HCT116 (cell line): ENCODE results near the gene MGME1. TPM values are rescaled to one million over a fixed set of nuclear protein-coding genes. Genes with fewer than 3 reads are reported as not detected.

Source experiments
- ATAC-seq: fragments of 200-7000 bp; cut with Tn5 transposase; 2 replicates; pipeline ENCODE4 v1.9.1; 2020; ENCODE audit warnings: mild to moderate bottlenecking, moderate library complexity
- BruUV-seq: library from RNA; stranded (reverse); fragments of 400-500 nt; replicated peaks from 2 replicates; lab custom pipeline; 2021; lab: Mats Ljungman, UMichigan
- CTCF ChIA-PET: fragments of 300-600 bp; sonication (Branson Sonifier 250); formaldehyde crosslinking; loops from one replicate; lab custom pipeline; 2021; ENCODE audit warnings: antibody characterized with exemption; lab: Charles Lee
- POLR2A ChIA-PET: fragments of 300-600, 350-600 bp; sonication (Branson Sonifier 250); formaldehyde crosslinking; loops from one replicate; lab custom pipeline; 2021; ENCODE audit warnings: antibody characterized with exemption; lab: Charles Lee
- RAD21 ChIA-PET, 2 experiments: fragments of 300-600 bp; sonication (Branson Sonifier 250); formaldehyde crosslinking; loops; one replicate each; lab custom pipeline; 2023; ENCODE audit warnings: low total read pairs in 2 of 2; ENCODE audit not compliant: uncharacterized antibody in 2 of 2, unreplicated experiment in 2 of 2, low non-redundant PET in 1 of 2; lab: Charles Lee
- DNase-seq: peaks from one replicate; pipeline ENCODE4 v3.0.0-alpha.2; 2010; ENCODE audit warnings: low read depth, low spot score
- H2AFZ ChIP-seq: fragments of 200-600 bp; shearing (Covaris generic), sonication (generic); 2 replicates; pipeline ENCODE4 v1.6.1; 2017; ENCODE audit warnings: low read depth, mixed run types, mixed read lengths, antibody characterized with exemption, low read length; ENCODE audit not compliant: poor library complexity, severe bottlenecking
- H3K27ac ChIP-seq: 2 replicates; pipeline ENCODE4 v1.5.1; 2012; ENCODE audit warnings: low read depth, low read length
- H3K27me3 ChIP-seq: fragments of 200-600 bp; sonication (generic); 2 replicates; pipeline ENCODE4 v1.6.1; 2016; ENCODE audit warnings: mixed run types, low read length, mixed read lengths; ENCODE audit not compliant: insufficient read depth
- H3K36me3 ChIP-seq, 2 experiments: fragments of 200-500 bp in 1 of 2; fragments of 200-600 bp in 1 of 2; sonication (Bioruptor generic) in 1 of 2; sonication (generic) in 1 of 2; 2 replicates each; pipeline versions ENCODE4 v1.5.1 to v1.6.1; 2014 to 2016; ENCODE audit warnings: low read length in 2 of 2, inconsistent platforms in 1 of 2, mixed read lengths in 1 of 2, mixed run types in 1 of 2; ENCODE audit not compliant: insufficient read depth in 2 of 2, control insufficient read depth in 1 of 2
- H3K4me1 ChIP-seq, 2 experiments: fragments of 200-600 bp in 1 of 2; sonication (generic) in 1 of 2; 2 replicates each; pipeline versions ENCODE4 v1.5.1 to v1.6.1; 2012 to 2017; ENCODE audit warnings: low read length in 2 of 2, inconsistent platforms in 1 of 2, mild to moderate bottlenecking in 1 of 2, mixed read lengths in 1 of 2, mixed run types in 1 of 2, moderate library complexity in 1 of 2; ENCODE audit not compliant: insufficient read depth in 2 of 2, control insufficient read depth in 1 of 2
- H3K4me2 ChIP-seq: fragments of 200-600 bp; sonication (generic); 2 replicates; pipeline ENCODE4 v1.6.1; 2017; ENCODE audit warnings: mixed run types, low read length, mixed read lengths
- H3K4me3 ChIP-seq, 2 experiments: fragments of 200-600 bp in 1 of 2; sonication (generic) in 1 of 2; replicated peaks in 1 of 2; 2 replicates each; pipeline ENCODE4 v1.5.1; 2011 to 2016; ENCODE audit warnings: low read length in 2 of 2, control low read depth in 1 of 2, low read depth in 1 of 2, mild to moderate bottlenecking in 1 of 2, mixed read lengths in 1 of 2, mixed run types in 1 of 2
- H3K79me2 ChIP-seq: fragments of 200-600 bp; sonication (generic); 2 replicates; pipeline ENCODE4 v1.6.1; 2017; ENCODE audit warnings: mild to moderate bottlenecking, mixed run types, low read length, moderate library complexity, mixed read lengths; ENCODE audit not compliant: insufficient read depth
- H3K9ac ChIP-seq: fragments of 200-600 bp; sonication (generic); 2 replicates; pipeline ENCODE4 v1.6.1; 2016; ENCODE audit warnings: low read length, mixed read lengths
- H3K9me2 ChIP-seq: fragments of 200-600 bp; sonication (generic), shearing (Covaris generic); 2 replicates; pipeline ENCODE4 v1.6.1; 2017; ENCODE audit warnings: mixed run types, mild to moderate bottlenecking, moderate library complexity; ENCODE audit not compliant: insufficient read depth
- H3K9me3 ChIP-seq, 2 experiments: fragments of 200-500 bp in 1 of 2; fragments of 200-600 bp in 1 of 2; sonication (Bioruptor generic) in 1 of 2; sonication (generic) in 1 of 2; 2 replicates each; pipeline ENCODE4 v1.6.1; 2014 to 2017; ENCODE audit warnings: low read length in 2 of 2, mixed read lengths in 2 of 2, inconsistent platforms in 1 of 2, low read depth in 1 of 2, mild to moderate bottlenecking in 1 of 2, mixed run types in 1 of 2, moderate library complexity in 1 of 2; ENCODE audit not compliant: control insufficient read depth in 1 of 2, insufficient read depth in 1 of 2
- H4K20me1 ChIP-seq: fragments of 200-600 bp; sonication (generic), shearing (Covaris generic); 2 replicates; pipeline ENCODE4 v1.6.1; 2017; ENCODE audit warnings: mixed run types, mild to moderate bottlenecking, moderate library complexity; ENCODE audit not compliant: insufficient read depth
- ATF3 ChIP-seq: IDR thresholded peaks from 2 replicates; pipeline ENCODE4 v1.6.1; 2012
- CBX3 ChIP-seq: IDR thresholded peaks from 2 replicates; pipeline ENCODE4 v1.6.1; 2012; ENCODE audit warnings: low read depth
- CEBPB ChIP-seq: IDR thresholded peaks from 2 replicates; pipeline ENCODE4 v1.6.1; 2012; ENCODE audit warnings: low read depth
- CTCF ChIP-seq, 3 experiments: fragments of 200-600 bp in 1 of 3; sonication (generic) in 1 of 3; IDR thresholded peaks in 2 of 3; conservative IDR thresholded peaks in 1 of 3; 2 replicates each; pipeline ENCODE4 v1.5.1; 2012 to 2017; ENCODE audit warnings: low read depth in 2 of 3, low read length in 2 of 3, antibody characterized with exemption in 1 of 3, borderline replicate concordance in 1 of 3, control low read depth in 1 of 3, mild to moderate bottlenecking in 1 of 3, mixed read lengths in 1 of 3, mixed run types in 1 of 3, moderate library complexity in 1 of 3; ENCODE audit not compliant: insufficient read depth in 1 of 3
- EZH2phosphoT487 ChIP-seq: fragments of 200-600 bp; IDR thresholded peaks from 2 replicates; pipeline ENCODE4 v1.6.1; 2018; ENCODE audit warnings: antibody characterized with exemption, borderline replicate concordance
- FOSL1 ChIP-seq: IDR thresholded peaks from 2 replicates; pipeline ENCODE4 v1.6.1; 2012; ENCODE audit warnings: low read depth
- JUND ChIP-seq: IDR thresholded peaks from 2 replicates; pipeline ENCODE4 v1.6.1; 2012
- MAX ChIP-seq: IDR thresholded peaks from 2 replicates; pipeline ENCODE4 v1.6.1; 2012
- REST ChIP-seq: IDR thresholded peaks from 2 replicates; pipeline ENCODE4 v1.6.1; 2012; ENCODE audit warnings: low read depth
- SIN3A ChIP-seq: IDR thresholded peaks from 2 replicates; pipeline ENCODE4 v1.6.1; 2012; ENCODE audit warnings: low read depth
- SP1 ChIP-seq: IDR thresholded peaks from 2 replicates; pipeline ENCODE4 v1.6.1; 2012; ENCODE audit warnings: low read depth
- ZFX ChIP-seq: fragments of 450-650 bp; IDR thresholded peaks from 2 replicates; pipeline ENCODE4 v1.6.1; 2017
- ZNF274 ChIP-seq: fragments of 200-500 bp; sonication (Bioruptor generic); IDR thresholded peaks from 2 replicates; pipeline ENCODE4 v1.6.1; 2014; ENCODE audit warnings: mild to moderate bottlenecking, low read depth, low read length, inconsistent platforms
- intact Hi-C: fragments of 100-400 bp; cut with micrococcal nuclease; formaldehyde crosslinking; loops from 2 replicates; pipeline ENCODE4 v1.10.0; 2022
- total RNA-seq: library from RNA; stranded (reverse); gene quantifications from one replicate; pipeline ENCODE4 v1.2.1, GENCODE V29; 2021; ENCODE audit not compliant: unreplicated experiment

Gene MGME1
- total RNA-seq, 1 experiment from 2014 or later, result 37.1 TPM

- intact Hi-C loops, result no loop called here
Observed at GRCh38 chr20:17933121-17933520, 35.7 kb upstream of the MGME1 start.

More at GRCh38 chr20:17933121-17933520, 35.7 kb upstream of the MGME1 start:
- Histone ChIP-seq H3K9me3 (no peaks in the 10 kb centered on the region), H3K9ac (no peak overlapping the region), H3K9me2 (no peaks in the 10 kb centered on the region), H3K4me2 (no peak overlapping the region), H2AFZ (no peak overlapping the region), H4K20me1 (no peaks in the 10 kb centered on the region), H3K79me2 (no peaks in the 10 kb centered on the region), H3K27me3 (no peaks in the 10 kb centered on the region), H3K27ac (no peak overlapping the region), H3K4me3 (no peak overlapping the region), H3K4me1 (no peaks in the 10 kb centered on the region)
- RAD21 ChIA-PET, result no interaction called here
- no peak for ATAC-seq
- no TSS peak for BruUV-seq
- no peak for DNase-seq
- CTCF ChIA-PET, result no interaction called here
- POLR2A ChIA-PET, result no interaction called here
- TF ChIP-seq ZFX (no peak), FOSL1 (no peak), CEBPB (no peak), ZNF274 (no peak), SIN3A (no peak), CTCF (IDR thresholded peaks at IDR 0.05 in 2 of 3, conservative IDR thresholded peaks at IDR 0.05 in 1 of 3; ENCODE audit: borderline replicate concordance in 1 of 3, insufficient read depth in 1 of 3, low read depth in 2 of 3, low read length in 2 of 3) (no peak), EZH2phosphoT487 (no peak), SP1 (no peak), JUND (no peak), ATF3 (no peak), REST (no peak), MAX (no peak), CBX3 (no peak)
- TF ChIP-seq, all 23 proteins: peak for 0
- no peaks in the 10 kb centered on the region for H3K36me3 ChIP-seq
